Natural killer cell treated with Interleukin-12 subunit alpha and Interleukin-12 subunit beta and Interleukin-15 and Interleukin-18, amount 100 ng/mL, for 72 hours (primary cell): Measurements from ENCODE around the gene P2RX7. TPM values are rescaled to one million over a fixed set of nuclear protein-coding genes. Genes with fewer than 3 reads are reported as not detected.
"Not testable (repeated sequence)": the region's sequence is repeated elsewhere in the genome, so short reads cannot be mapped to it uniquely, and the experiment has no call there.

Experiments used
- ATAC-seq, 2 donors: fragments of 150-1000 bp; cut with Tn5 transposase in 1 of 2; sonication (Bioruptor Pico), chemical (Tn5 transposase) in 1 of 2; 2 replicates each; pipeline ENCODE4 v1.10.0; 2021
- DNase-seq: peaks from one replicate; pipeline ENCODE4 v3.0.0; 2022; ENCODE audit warnings: low spot score
- H3K27ac Mint-ChIP-seq, 2 donors: 1 replicate in 1 of 2; 2 replicates in 1 of 2; pipeline ENCODE4 v1.8.0; 2022; ENCODE audit warnings: mixed read lengths in 2 of 2, mild to moderate bottlenecking in 1 of 2, moderate library complexity in 1 of 2
- H3K27me3 Mint-ChIP-seq, 2 donors: 1 replicate in 1 of 2; 2 replicates in 1 of 2; pipeline ENCODE4 v1.8.0; 2022; ENCODE audit warnings: mixed read lengths in 2 of 2
- H3K36me3 Mint-ChIP-seq: one replicate; pipeline ENCODE4 v1.8.0; 2022; ENCODE audit warnings: mixed read lengths
- H3K4me1 Mint-ChIP-seq, 2 donors: 1 replicate in 1 of 2; 2 replicates in 1 of 2; pipeline ENCODE4 v1.8.0; 2022; ENCODE audit warnings: low read depth in 2 of 2, mixed read lengths in 2 of 2, mild to moderate bottlenecking in 1 of 2
- H3K4me3 Mint-ChIP-seq: one replicate; pipeline ENCODE4 v1.8.0; 2022; ENCODE audit warnings: mixed read lengths
- H3K9me3 Mint-ChIP-seq: 2 replicates; pipeline ENCODE4 v1.8.0; 2022; ENCODE audit warnings: mixed read lengths
- total RNA-seq, 2 donors: library from RNA; stranded (reverse); gene quantifications; one replicate each; pipeline ENCODE4 v1.2.3, GENCODE V29; 2022

The P2RX7 gene
- total RNA-seq, 2 donors from 2014 or later = 20.2 to 46.6 TPM

GRCh38 chr12:121133838-121134237, 1.2 kb downstream of the P2RX7 start:
- H3K4me3 Mint-ChIP-seq = peak overlapping the region; percentile 92
- ATAC-seq = no peak
- peaks cover 59 to 62% of the 10 kb centered on the region in 2 donors for H3K4me1 Mint-ChIP-seq
- H3K27me3 Mint-ChIP-seq = no peaks in the 10 kb centered on the region
- peak overlapping the region; percentile 95 to 96 for H3K27ac Mint-ChIP-seq
- no peak for DNase-seq
- peaks cover 3% of the 10 kb centered on the region for H3K9me3 Mint-ChIP-seq
- peaks cover 13% of the 10 kb centered on the region for H3K36me3 Mint-ChIP-seq

GRCh38 chr12:121135320-121135719, 2.6 kb downstream of the P2RX7 start:
- no peak overlapping the region for H3K4me3 Mint-ChIP-seq
- no peak overlapping the region for H3K27ac Mint-ChIP-seq
- ATAC-seq = no peak
- no peaks in the 10 kb centered on the region for H3K27me3 Mint-ChIP-seq
- peaks cover 52 to 53% of the 10 kb centered on the region in 2 donors for H3K4me1 Mint-ChIP-seq
- no peaks in the 10 kb centered on the region for H3K9me3 Mint-ChIP-seq
- DNase-seq = no peak
- H3K36me3 Mint-ChIP-seq = peaks cover 6% of the 10 kb centered on the region

DNA sequence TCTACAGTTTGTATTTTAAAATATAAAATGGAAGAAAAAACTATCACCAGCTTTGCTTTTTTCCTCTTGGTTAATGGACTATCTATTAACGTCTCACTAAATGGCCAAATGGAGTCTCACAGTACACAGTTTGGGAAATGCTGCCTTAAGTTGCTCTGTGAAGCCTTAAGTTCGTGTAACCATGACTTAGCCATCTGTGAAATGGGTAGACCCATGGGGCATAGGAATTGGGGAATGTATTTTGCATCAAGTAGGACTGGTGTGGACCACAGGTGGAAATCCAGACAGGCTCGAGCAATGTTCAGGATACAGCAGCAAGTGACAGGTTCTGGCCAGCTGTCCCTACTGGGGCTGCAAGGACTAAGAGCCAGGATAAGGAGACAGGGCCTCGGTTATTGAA, 4.8 kb downstream of the P2RX7 start:
- H3K4me1 Mint-ChIP-seq = peaks cover 39 to 41% of the 10 kb centered on the region in 2 donors
- DNase-seq = no peak
- H3K36me3 Mint-ChIP-seq = peaks cover 6% of the 10 kb centered on the region
- no peak for ATAC-seq
- no peak overlapping the region for H3K27ac Mint-ChIP-seq
- H3K9me3 Mint-ChIP-seq = no peaks in the 10 kb centered on the region
- H3K27me3 Mint-ChIP-seq = no peaks in the 10 kb centered on the region
- H3K4me3 Mint-ChIP-seq = no peak overlapping the region

- no peak for ATAC-seq
Measured at GRCh38 chr12:121138284-121138683, 5.6 kb downstream of the P2RX7 start.

GRCh38 chr12:121139286-121139685, 6.6 kb downstream of the P2RX7 start:
- ATAC-seq (no peak), DNase-seq (no peak)
- H3K27ac Mint-ChIP-seq = peak overlapping the region in 1 of 2 donors; percentile 75
- H3K27me3 Mint-ChIP-seq = no peaks in the 10 kb centered on the region
- H3K9me3 Mint-ChIP-seq = no peaks in the 10 kb centered on the region
- peaks cover 3% of the 10 kb centered on the region for H3K36me3 Mint-ChIP-seq
- H3K4me1 Mint-ChIP-seq = peaks cover 31 to 35% of the 10 kb centered on the region in 2 donors
- H3K4me3 Mint-ChIP-seq = no peak overlapping the region

More at GRCh38 chr12:121138284-121138683, 5.6 kb downstream of the P2RX7 start:
- H3K9me3 Mint-ChIP-seq = no peaks in the 10 kb centered on the region
- peaks cover 34 to 35% of the 10 kb centered on the region in 2 donors for H3K4me1 Mint-ChIP-seq
- H3K27ac Mint-ChIP-seq = peak overlapping the region in 1 of 2 donors; percentile 75
- no peak overlapping the region for H3K4me3 Mint-ChIP-seq
- no peaks in the 10 kb centered on the region for H3K27me3 Mint-ChIP-seq
- H3K36me3 Mint-ChIP-seq = peaks cover 6% of the 10 kb centered on the region
- DNase-seq = no peak

- Mint-ChIP-seq H3K36me3 (peaks cover 14% of the 10 kb centered on the region), H3K4me3 (no peak overlapping the region), H3K27me3 (no peaks in the 10 kb centered on the region), H3K27ac (peak overlapping the region; percentile 93 to 96), H3K9me3 (peaks cover 4% of the 10 kb centered on the region), H3K4me1 (peaks cover 52 to 56% of the 10 kb centered on the region in 2 donors)
- DNase-seq (no peak), ATAC-seq (no peak)
Measured at GRCh38 chr12:121142171-121142950, 9.7 kb downstream of the P2RX7 start.

GRCh38 chr12:121144416-121144914, 11.8 kb downstream of the P2RX7 start:
- no peak for DNase-seq
- Mint-ChIP-seq H3K36me3 (peaks cover 14% of the 10 kb centered on the region), H3K27me3 (no peaks in the 10 kb centered on the region), H3K4me3 (peak overlapping the region; percentile 85), H3K4me1 (peaks cover 47 to 49% of the 10 kb centered on the region in 2 donors), H3K27ac (peak overlapping the region; percentile 93 to 96), H3K9me3 (peaks cover 4% of the 10 kb centered on the region)
- ATAC-seq = peak; percentile 78 to 82

DNA sequence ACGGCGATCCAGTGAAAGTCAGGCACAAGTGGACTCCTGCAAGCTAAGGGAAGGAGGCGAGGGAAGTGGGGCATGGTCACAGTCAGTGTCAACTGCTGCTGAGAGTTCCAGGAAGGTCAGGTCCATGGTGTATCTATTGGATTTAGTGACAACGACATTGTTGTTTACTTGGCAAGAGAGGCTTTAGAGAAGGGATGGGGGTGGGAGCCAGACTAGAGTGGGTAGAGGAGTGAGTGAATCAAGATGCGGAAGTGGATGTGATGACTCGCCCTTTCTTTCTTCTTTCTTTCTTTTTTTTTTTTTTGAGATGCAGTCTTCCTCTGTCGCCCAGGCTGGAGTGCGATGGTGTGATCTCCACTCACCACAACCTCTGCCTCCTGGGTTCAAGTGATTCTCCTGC, 12.5 kb downstream of the P2RX7 start:
- Mint-ChIP-seq H3K27me3 (no peaks in the 10 kb centered on the region), H3K36me3 (peaks cover 14% of the 10 kb centered on the region), H3K9me3 (peaks cover 4% of the 10 kb centered on the region), H3K4me1 (peaks cover 42 to 48% of the 10 kb centered on the region in 2 donors), H3K27ac (peak overlapping the region; percentile 93 to 96), H3K4me3 (peak overlapping the region; percentile 85)
- DNase-seq (no peak), ATAC-seq (peak; percentile 61 to 64)

DNA sequence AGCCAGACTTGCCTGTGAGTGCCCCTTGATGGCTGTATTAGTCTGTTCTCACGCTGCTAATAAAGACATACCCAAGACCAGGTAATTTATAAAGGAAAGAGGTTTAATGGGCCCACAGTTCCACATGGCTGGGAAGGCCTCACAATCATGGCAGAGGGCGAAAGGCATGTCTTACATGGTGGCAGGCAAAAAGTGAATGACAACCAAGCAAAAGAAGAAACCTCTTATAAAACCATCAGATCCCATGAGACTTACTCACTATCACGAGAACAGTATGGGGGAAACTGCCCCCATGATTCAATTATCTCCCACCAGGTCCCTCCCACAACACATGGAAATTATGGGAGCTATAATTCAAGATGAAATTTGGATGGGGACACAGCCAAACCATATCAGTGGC, 16.6 kb downstream of the P2RX7 start:
- peaks cover 27 to 30% of the 10 kb centered on the region in 2 donors for H3K4me1 Mint-ChIP-seq

DNA sequence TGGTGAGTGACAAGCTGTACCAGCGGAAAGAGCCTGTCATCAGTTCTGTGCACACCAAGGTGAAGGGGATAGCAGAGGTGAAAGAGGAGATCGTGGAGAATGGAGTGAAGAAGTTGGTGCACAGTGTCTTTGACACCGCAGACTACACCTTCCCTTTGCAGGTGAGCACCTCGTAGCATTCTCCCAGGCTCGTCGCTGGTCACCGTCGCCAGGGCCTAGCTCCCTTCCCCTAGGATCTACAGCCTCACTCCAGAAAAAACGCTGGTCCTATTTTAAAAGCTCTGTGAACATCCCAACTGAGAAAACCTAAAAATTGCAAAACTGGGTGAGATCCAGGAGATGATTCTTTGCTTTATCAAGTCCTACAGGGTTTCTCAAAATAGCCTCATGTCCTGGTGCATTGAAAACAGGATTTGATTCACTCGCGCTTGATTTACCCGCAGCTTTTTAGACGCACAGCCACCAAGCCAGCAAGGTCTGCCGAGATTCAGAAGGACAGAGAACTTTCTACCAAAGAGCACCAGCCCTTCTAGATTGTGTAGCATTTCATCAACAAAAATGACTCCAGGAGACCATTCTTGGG, 22.2 kb downstream of the P2RX7 start:
- no peak for DNase-seq
- Mint-ChIP-seq H3K4me1 (peaks cover 18 to 23% of the 10 kb centered on the region in 2 donors), H3K9me3 (peaks cover 4% of the 10 kb centered on the region), H3K36me3 (peaks cover 22% of the 10 kb centered on the region), H3K27me3 (no peaks in the 10 kb centered on the region), H3K27ac (peak overlapping the region in 1 of 2 donors; percentile 97), H3K4me3 (no peak overlapping the region)
- ATAC-seq = no peak

More for the DNA sequence above, 16.6 kb downstream of the P2RX7 start:
- not testable (repeated sequence) for DNase-seq, H3K27me3 Mint-ChIP-seq, H3K4me3 Mint-ChIP-seq, H3K9me3 Mint-ChIP-seq, ATAC-seq
- peaks cover 14% of the 10 kb centered on the region for H3K36me3 Mint-ChIP-seq
- H3K27ac Mint-ChIP-seq = peak overlapping the region in 1 of 2 donors; percentile 47

DNA sequence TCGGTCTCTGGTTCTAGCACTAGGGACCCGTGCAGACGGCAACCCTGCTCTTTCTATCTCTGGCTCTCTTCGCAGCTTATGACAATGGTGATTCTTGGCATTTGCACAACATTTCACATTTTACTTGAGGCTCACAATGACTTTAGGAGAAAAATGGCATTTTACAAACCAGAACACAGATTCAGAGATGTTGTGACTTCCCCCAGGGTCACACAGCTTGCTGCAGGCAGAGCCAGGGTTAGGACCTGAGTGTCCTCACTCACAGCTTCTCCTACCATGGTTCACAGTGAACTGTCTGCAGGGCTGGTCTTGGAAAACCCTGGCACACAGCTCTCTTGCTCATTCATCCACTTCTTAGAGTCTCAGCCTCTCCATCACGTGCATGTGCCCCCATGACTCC, 23.7 kb downstream of the P2RX7 start:
- no peak overlapping the region for H3K4me3 Mint-ChIP-seq
- H3K9me3 Mint-ChIP-seq = peaks cover 4% of the 10 kb centered on the region
- no peak for DNase-seq
- peaks cover 27 to 35% of the 10 kb centered on the region in 2 donors for H3K4me1 Mint-ChIP-seq
- no peak for ATAC-seq
- H3K36me3 Mint-ChIP-seq = peaks cover 22% of the 10 kb centered on the region
- peak overlapping the region in 1 of 2 donors; percentile 97 for H3K27ac Mint-ChIP-seq
- H3K27me3 Mint-ChIP-seq = no peaks in the 10 kb centered on the region

DNA sequence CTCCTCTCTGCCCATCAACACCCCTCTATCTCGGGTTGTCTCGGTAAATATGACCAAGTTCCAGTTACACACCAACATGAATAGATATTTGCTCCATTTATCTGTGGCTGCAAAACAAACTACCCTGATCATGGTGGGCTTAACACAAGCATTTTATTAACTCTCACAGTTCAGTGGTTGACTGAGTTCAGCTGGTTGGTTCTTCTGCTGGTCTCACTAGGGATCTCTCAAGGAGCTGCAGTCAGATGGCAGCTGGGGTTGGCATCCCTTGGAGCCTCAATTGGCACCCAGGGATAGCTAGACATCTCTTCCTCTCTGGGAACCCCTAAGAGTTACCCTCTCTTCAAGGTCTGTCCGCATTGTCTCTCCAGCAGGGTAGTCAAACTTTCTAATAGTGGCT, 25.4 kb downstream of the P2RX7 start:
- H3K4me1 Mint-ChIP-seq = peaks cover 27 to 35% of the 10 kb centered on the region in 2 donors
- peaks cover 22% of the 10 kb centered on the region for H3K36me3 Mint-ChIP-seq
- DNase-seq (no peak), ATAC-seq (no peak)
- no peak overlapping the region for H3K4me3 Mint-ChIP-seq
- H3K27ac Mint-ChIP-seq = peak overlapping the region; percentile 86 to 97
- H3K9me3 Mint-ChIP-seq = peaks cover 4% of the 10 kb centered on the region
- H3K27me3 Mint-ChIP-seq = no peaks in the 10 kb centered on the region

- Mint-ChIP-seq H3K36me3 (peaks cover 22% of the 10 kb centered on the region), H3K4me1 (peaks cover 27 to 35% of the 10 kb centered on the region in 2 donors), H3K4me3 (peak overlapping the region; percentile 13), H3K27ac (peak overlapping the region; percentile 86 to 97)
- not testable (repeated sequence) for ATAC-seq, H3K9me3 Mint-ChIP-seq, H3K27me3 Mint-ChIP-seq, DNase-seq
Measured at GRCh38 chr12:121158728-121159351, 26.2 kb downstream of the P2RX7 start.
